Hepatocyte (in vitro differentiated cells): ENCODE data around the gene ADGRB3.

Source experiments
- EZH2 ChIP-seq: fragments of 200-600 bp; sonication (generic); IDR thresholded peaks from 2 replicates; pipeline ENCODE4 v1.6.1; 2016; ENCODE audit warnings: antibody characterized with exemption, mild to moderate bottlenecking, borderline replicate concordance
- TF ChIP-seq, protein P1 (sequence below): fragments of 200-600 bp; sonication (generic); IDR thresholded peaks from 2 replicates; pipeline ENCODE4 v1.5.1; 2016; ENCODE audit warnings: antibody characterized with exemption, mild to moderate bottlenecking; ENCODE audit not compliant: poor library complexity

DNA sequence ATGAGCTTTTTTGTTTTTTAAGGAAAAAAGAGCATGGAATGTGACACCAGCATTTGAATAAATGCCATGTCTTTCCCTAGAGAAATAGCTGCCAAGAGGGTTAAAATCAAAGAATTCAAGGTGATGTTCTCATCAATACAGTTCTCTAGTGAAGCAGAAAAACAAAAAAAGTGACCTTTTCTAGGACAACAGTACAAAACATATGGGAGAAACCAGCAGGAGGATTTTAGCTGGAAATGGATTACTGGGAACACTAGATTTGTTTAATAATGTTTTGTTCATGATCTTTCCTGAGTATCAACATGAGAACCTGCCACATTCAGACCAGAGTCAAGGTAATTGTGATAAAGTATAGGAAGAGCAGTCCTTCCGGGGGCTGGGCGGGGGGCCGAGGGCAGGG lies 789.5 kb downstream of the ADGRB3 start:
- no peak for TF ChIP-seq EZH2
- TF ChIP-seq, protein P1, sequence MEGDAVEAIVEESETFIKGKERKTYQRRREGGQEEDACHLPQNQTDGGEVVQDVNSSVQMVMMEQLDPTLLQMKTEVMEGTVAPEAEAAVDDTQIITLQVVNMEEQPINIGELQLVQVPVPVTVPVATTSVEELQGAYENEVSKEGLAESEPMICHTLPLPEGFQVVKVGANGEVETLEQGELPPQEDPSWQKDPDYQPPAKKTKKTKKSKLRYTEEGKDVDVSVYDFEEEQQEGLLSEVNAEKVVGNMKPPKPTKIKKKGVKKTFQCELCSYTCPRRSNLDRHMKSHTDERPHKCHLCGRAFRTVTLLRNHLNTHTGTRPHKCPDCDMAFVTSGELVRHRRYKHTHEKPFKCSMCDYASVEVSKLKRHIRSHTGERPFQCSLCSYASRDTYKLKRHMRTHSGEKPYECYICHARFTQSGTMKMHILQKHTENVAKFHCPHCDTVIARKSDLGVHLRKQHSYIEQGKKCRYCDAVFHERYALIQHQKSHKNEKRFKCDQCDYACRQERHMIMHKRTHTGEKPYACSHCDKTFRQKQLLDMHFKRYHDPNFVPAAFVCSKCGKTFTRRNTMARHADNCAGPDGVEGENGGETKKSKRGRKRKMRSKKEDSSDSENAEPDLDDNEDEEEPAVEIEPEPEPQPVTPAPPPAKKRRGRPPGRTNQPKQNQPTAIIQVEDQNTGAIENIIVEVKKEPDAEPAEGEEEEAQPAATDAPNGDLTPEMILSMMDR, result no peak
